SK-N-SH (cell line): Measurements from ENCODE around the gene COX8A. TPM values are rescaled to one million over a fixed set of nuclear protein-coding genes. Genes with fewer than 3 reads are reported as not detected.

Experiments used
- CTCF ChIA-PET: fragments of 300-600, 350-600 bp; formaldehyde crosslinking; extraction: SDS; loops from one replicate; lab custom pipeline; 2021; lab: Yijun Ruan, JAX
- POLR2A ChIA-PET: fragments of 350-600 bp; sonication (Branson Sonifier 250); formaldehyde crosslinking; extraction: SDS; loops from one replicate; lab custom pipeline; 2020; ENCODE audit warnings: antibody characterized with exemption, inconsistent platforms; lab: Yijun Ruan, JAX
- DNase-seq: peaks from one replicate; pipeline ENCODE4 v3.0.0; 2012
- H2AFZ ChIP-seq: fragments of 200-600 bp; sonication (generic); 2 replicates; pipeline ENCODE4 v1.8.1; 2016; ENCODE audit warnings: antibody characterized with exemption, mild to moderate bottlenecking, low read depth
- H3F3A ChIP-seq: fragments of 200-600 bp; sonication (generic); replicated peaks from 2 replicates; pipeline ENCODE3; 2016; ENCODE audit warnings: antibody characterized with exemption, mild to moderate bottlenecking; ENCODE audit not compliant: insufficient read depth
- H3K27ac ChIP-seq, 2 experiments: fragments of 200-500 bp in 1 of 2; fragments of 200-600 bp in 1 of 2; sonication (Bioruptor generic) in 1 of 2; sonication (generic), shearing (Covaris generic) in 1 of 2; 2 replicates each; pipeline versions ENCODE4 v1.5.1 to v1.6.1; 2014 to 2016; ENCODE audit warnings: low read depth in 2 of 2, inconsistent platforms in 1 of 2, low read length in 1 of 2, mild to moderate bottlenecking in 1 of 2, mixed read lengths in 1 of 2
- H3K27me3 ChIP-seq: fragments of 200-600 bp; sonication (generic), shearing (Covaris generic); 2 replicates; pipeline ENCODE4 v1.6.1; 2016; ENCODE audit warnings: mixed run types; ENCODE audit not compliant: insufficient read depth
- H3K36me3 ChIP-seq, 2 experiments: fragments of 200-500 bp in 1 of 2; fragments of 200-600 bp in 1 of 2; sonication (Bioruptor generic) in 1 of 2; sonication (generic) in 1 of 2; replicated peaks in 1 of 2; 2 replicates each; pipeline versions ENCODE3 to v1.5.1; 2014 to 2016; ENCODE audit warnings: low read length in 1 of 2, mild to moderate bottlenecking in 1 of 2; ENCODE audit not compliant: insufficient read depth in 2 of 2, control insufficient read depth in 1 of 2
- H3K4me1 ChIP-seq, 2 experiments: fragments of 200-500 bp in 1 of 2; fragments of 200-600 bp in 1 of 2; sonication (Bioruptor generic) in 1 of 2; sonication (generic), shearing (Covaris generic) in 1 of 2; 2 replicates each; pipeline versions ENCODE4 v1.5.1 to v1.6.1; 2014 to 2016; ENCODE audit warnings: low read depth in 1 of 2, low read length in 1 of 2, mixed run types in 1 of 2; ENCODE audit not compliant: insufficient read depth in 2 of 2, control insufficient read depth in 1 of 2
- H3K4me2 ChIP-seq: fragments of 200-600 bp; sonication (generic), shearing (Covaris generic); 2 replicates; pipeline ENCODE4 v1.6.1; 2017; ENCODE audit warnings: mixed run types
- H3K4me3 ChIP-seq, 2 experiments: fragments of 200-500 bp in 1 of 2; fragments of 200-600 bp in 1 of 2; sonication (Bioruptor generic) in 1 of 2; sonication (generic), shearing (Covaris generic) in 1 of 2; 2 replicates each; pipeline versions ENCODE4 v1.5.1 to v1.8.1; 2014 to 2016; ENCODE audit warnings: low read depth in 2 of 2, inconsistent platforms in 1 of 2, low read length in 1 of 2, mild to moderate bottlenecking in 1 of 2, mixed read lengths in 1 of 2, moderate library complexity in 1 of 2
- H3K79me2 ChIP-seq: fragments of 200-600 bp; sonication (generic); 2 replicates; pipeline ENCODE4 v1.8.1; 2017; ENCODE audit warnings: mild to moderate bottlenecking; ENCODE audit not compliant: insufficient read depth
- H3K9ac ChIP-seq: fragments of 200-600 bp; sonication (generic); 2 replicates; pipeline ENCODE4 v1.6.1; 2017; ENCODE audit warnings: mixed run types
- H3K9me2 ChIP-seq: fragments of 200-600 bp; sonication (generic); 2 replicates; pipeline ENCODE4 v1.6.1; 2017; ENCODE audit warnings: mixed run types
- H3K9me3 ChIP-seq: fragments of 200-600 bp; sonication (generic); 2 replicates; pipeline ENCODE4 v1.6.1; 2017; ENCODE audit warnings: mixed run types, mild to moderate bottlenecking, moderate library complexity
- H4K20me1 ChIP-seq: fragments of 200-600 bp; sonication (generic); 2 replicates; pipeline ENCODE4 v1.6.1; 2017; ENCODE audit warnings: mild to moderate bottlenecking, mixed run types; ENCODE audit not compliant: insufficient read depth
- FOXJ3 ChIP-seq: sonication (generic); formaldehyde crosslinking; IDR thresholded peaks from 2 replicates; pipeline ENCODE4 v1.5.1; 2020; ENCODE audit warnings: mild to moderate bottlenecking, missing genetic modification reagents
- FOXM1 ChIP-seq: IDR thresholded peaks from 2 replicates; pipeline ENCODE4 v1.4.0; 2012; ENCODE audit warnings: low read depth, mild to moderate bottlenecking
- GABPA ChIP-seq: IDR thresholded peaks from 2 replicates; pipeline ENCODE4 v1.4.0; 2012; ENCODE audit warnings: low read depth, mild to moderate bottlenecking
- GATA2 ChIP-seq: sonication (generic); formaldehyde crosslinking; IDR thresholded peaks from 2 replicates; pipeline ENCODE4 v1.5.0; 2020; ENCODE audit warnings: mild to moderate bottlenecking, missing genetic modification reagents
- MEF2A ChIP-seq: IDR thresholded peaks from 2 replicates; pipeline ENCODE4 v1.4.0; 2012; ENCODE audit warnings: low read depth, borderline replicate concordance
- RXRA ChIP-seq: IDR thresholded peaks from 2 replicates; pipeline ENCODE4 v1.4.0; 2012; ENCODE audit warnings: low read depth, mild to moderate bottlenecking, borderline replicate concordance
- SIN3A ChIP-seq: IDR thresholded peaks from 2 replicates; pipeline ENCODE4 v1.6.1; 2012; ENCODE audit warnings: low read depth, mild to moderate bottlenecking, low read length, moderate library complexity, borderline replicate concordance
- SMC3 ChIP-seq: IDR thresholded peaks from 2 replicates; pipeline ENCODE4 v1.6.1; 2012; ENCODE audit warnings: low read depth, low read length, improper control_type of control experiment
- TAF1 ChIP-seq: IDR thresholded peaks from 2 replicates; pipeline ENCODE4 v1.6.1; 2012; ENCODE audit warnings: low read depth, mild to moderate bottlenecking, low read length, moderate library complexity, borderline replicate concordance
- TCF12 ChIP-seq: IDR thresholded peaks from 2 replicates; pipeline ENCODE4 v1.4.0; 2012
- TEAD4 ChIP-seq: IDR thresholded peaks from 2 replicates; pipeline ENCODE4 v1.4.0; 2012; ENCODE audit warnings: mild to moderate bottlenecking, borderline replicate concordance; ENCODE audit not compliant: insufficient read depth
- WGBS: methylation state at CpG from one replicate; pipeline ENCODE4 v1.1.6; 2017; ENCODE audit warnings: low lambda C conversion rate; 5-methylcytosine and 5-hydroxymethylcytosine counted together
- polyA plus RNA-seq, 3 experiments: library from polyadenylated mRNA; depleted of rRNA; stranded (reverse); fragments of >200 nt; gene quantifications; 2 replicates each; pipeline ENCODE4 v1.2.3, GENCODE V29; 2012
- TF ChIP-seq, protein P1 (sequence below): IDR thresholded peaks from 2 replicates; pipeline ENCODE4 v1.4.0; 2012; ENCODE audit warnings: low read depth, borderline replicate concordance
- TF ChIP-seq, protein P2 (sequence below): fragments of 200-600 bp; sonication (generic); IDR thresholded peaks from 2 replicates; pipeline ENCODE4 v1.6.1; 2017; ENCODE audit warnings: antibody characterized with exemption, mild to moderate bottlenecking, moderate library complexity
- TF ChIP-seq, protein P3 (sequence below): fragments of 150-350 bp; IDR thresholded peaks from 2 replicates; pipeline ENCODE4 v1.6.1; 2017; ENCODE audit warnings: antibody characterized with exemption, low read length, low read depth, borderline replicate concordance
- TF ChIP-seq, protein P4 (sequence below): IDR thresholded peaks from 2 replicates; pipeline ENCODE4; 2012

The COX8A gene
- polyA plus RNA-seq, 1 of the 3 experiments (the other 2 are of a cell fraction), result 824 TPM

DNA sequence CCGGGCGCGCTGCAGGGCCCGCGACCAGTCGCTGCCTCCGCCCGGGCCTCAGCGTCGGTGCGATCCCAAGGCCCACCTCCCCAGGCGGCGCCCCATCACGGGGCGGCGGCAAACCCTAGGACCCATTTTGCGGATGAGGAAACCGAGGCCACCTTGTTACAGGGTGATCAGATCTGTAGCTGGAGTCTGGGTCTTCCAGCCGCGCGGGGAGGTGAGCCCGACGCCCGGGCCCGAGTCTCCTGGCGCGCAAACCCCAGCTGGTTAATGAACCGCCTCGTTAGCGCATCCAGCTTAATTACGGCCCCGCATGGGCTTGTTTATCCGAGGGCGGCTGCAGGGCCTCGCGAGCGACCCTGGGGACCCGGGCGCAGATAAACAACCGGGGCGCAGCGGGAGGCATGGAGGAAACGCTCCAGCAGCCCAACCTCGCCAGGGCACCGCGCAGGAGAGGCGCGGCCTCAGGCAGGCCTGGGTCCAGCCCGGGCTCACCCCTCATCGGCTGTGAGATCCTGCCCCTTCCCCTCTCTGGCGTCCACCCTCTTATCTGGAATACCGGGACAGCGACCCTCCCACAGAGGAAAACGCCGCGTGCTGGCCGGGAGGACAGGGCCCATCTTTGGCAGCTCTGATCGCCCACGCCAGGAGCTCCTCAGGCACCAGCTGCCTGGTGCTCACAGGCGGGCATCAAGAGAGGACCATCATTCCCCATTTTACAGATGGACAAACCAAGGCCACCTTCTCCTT, 26.5 kb downstream of the COX8A start:
- peaks cover 17% of the 10 kb centered on the region for H4K20me1 ChIP-seq
- no peak overlapping the region for H3K4me2 ChIP-seq

DNA sequence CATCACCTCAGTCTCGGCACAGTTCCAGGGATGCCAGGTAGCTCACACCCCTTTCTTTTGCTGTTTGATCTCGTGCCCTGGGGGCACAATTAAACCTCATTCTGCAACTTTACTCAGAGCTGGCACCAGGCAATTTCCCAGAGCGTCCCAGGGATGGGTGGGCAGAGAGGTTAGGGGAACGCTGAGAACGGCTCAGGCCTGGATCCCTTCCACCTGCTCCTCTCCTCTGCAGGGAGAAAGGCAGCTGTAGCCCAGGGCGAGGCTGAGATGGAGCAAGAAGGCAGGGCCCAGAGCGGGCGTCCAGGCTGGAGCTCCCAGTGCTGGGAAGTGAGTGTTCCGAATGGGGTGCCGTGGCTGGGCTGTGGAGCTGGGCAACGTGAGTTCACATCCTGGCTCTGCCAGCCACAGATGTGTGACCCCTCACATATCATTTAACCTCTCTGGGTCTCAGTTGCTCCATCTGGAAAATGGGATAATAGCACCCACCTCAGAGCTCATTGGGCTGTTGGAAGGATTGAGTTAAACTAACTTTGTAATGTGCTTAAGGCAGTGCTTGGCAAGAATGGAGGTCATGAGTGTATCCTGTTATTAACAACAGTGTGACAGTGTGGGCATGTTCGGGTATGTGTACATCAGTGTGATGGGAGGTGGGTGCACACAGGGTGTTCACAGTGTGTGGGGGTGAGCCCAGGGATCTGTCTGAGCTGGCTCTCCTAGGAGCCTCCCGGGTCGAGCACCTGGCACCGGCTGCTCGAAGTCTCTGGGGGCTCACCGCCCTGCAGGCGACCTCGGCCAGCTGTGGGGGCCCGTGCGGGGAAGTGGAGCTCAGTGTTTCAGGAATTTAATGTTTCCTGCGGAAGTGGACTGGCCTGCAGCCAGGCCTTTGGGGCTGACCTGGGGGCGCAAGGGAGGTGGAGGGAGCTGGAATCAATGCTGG, 27.3 kb downstream of the COX8A start:
- Histone ChIP-seq H4K20me1 (peaks cover 17% of the 10 kb centered on the region), H2AFZ (no peak overlapping the region), H3K4me1 (peaks cover 0 to 2% of the 10 kb centered on the region in 2 experiments; a peak in 1 of 4 replicates), H3K9me3 (no peaks in the 10 kb centered on the region), H3F3A (no peaks in the 10 kb centered on the region), H3K4me2 (no peak overlapping the region), H3K27ac (no peak overlapping the region; a peak in 1 of 4 replicates), H3K36me3 (peaks cover 0 to 39% of the 10 kb centered on the region in 2 experiments), H3K4me3 (no peak overlapping the region), H3K9ac (no peak overlapping the region), H3K9me2 (no peaks in the 10 kb centered on the region), H3K27me3 (no peaks in the 10 kb centered on the region), H3K79me2 (no peaks in the 10 kb centered on the region)
- POLR2A ChIA-PET, result interaction anchor here (1.2 to 1.6 kb wide), 2 partner anchors 27 to 149 kb away, joined by 3 to 4 read pairs; partner anchors contain the start of gene COX8A
- WGBS, result 85% methylated on average over 15 of the region's 23 CpGs
- TF ChIP-seq GABPA, result no peak
- no peak for TF ChIP-seq RXRA
- TF ChIP-seq TAF1, result no peak
- TF ChIP-seq MEF2A, result no peak
- TF ChIP-seq, protein P1, sequence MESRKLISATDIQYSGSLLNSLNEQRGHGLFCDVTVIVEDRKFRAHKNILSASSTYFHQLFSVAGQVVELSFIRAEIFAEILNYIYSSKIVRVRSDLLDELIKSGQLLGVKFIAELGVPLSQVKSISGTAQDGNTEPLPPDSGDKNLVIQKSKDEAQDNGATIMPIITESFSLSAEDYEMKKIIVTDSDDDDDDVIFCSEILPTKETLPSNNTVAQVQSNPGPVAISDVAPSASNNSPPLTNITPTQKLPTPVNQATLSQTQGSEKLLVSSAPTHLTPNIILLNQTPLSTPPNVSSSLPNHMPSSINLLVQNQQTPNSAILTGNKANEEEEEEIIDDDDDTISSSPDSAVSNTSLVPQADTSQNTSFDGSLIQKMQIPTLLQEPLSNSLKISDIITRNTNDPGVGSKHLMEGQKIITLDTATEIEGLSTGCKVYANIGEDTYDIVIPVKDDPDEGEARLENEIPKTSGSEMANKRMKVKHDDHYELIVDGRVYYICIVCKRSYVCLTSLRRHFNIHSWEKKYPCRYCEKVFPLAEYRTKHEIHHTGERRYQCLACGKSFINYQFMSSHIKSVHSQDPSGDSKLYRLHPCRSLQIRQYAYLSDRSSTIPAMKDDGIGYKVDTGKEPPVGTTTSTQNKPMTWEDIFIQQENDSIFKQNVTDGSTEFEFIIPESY, result no peak
- TF ChIP-seq TCF12, result no peak
- TF ChIP-seq FOXJ3, result no peak
- TF ChIP-seq, protein P2, sequence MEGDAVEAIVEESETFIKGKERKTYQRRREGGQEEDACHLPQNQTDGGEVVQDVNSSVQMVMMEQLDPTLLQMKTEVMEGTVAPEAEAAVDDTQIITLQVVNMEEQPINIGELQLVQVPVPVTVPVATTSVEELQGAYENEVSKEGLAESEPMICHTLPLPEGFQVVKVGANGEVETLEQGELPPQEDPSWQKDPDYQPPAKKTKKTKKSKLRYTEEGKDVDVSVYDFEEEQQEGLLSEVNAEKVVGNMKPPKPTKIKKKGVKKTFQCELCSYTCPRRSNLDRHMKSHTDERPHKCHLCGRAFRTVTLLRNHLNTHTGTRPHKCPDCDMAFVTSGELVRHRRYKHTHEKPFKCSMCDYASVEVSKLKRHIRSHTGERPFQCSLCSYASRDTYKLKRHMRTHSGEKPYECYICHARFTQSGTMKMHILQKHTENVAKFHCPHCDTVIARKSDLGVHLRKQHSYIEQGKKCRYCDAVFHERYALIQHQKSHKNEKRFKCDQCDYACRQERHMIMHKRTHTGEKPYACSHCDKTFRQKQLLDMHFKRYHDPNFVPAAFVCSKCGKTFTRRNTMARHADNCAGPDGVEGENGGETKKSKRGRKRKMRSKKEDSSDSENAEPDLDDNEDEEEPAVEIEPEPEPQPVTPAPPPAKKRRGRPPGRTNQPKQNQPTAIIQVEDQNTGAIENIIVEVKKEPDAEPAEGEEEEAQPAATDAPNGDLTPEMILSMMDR, result no peak
- peak; percentile 41 for DNase-seq
- CTCF ChIA-PET, result interaction anchor here (0.8 to 1.8 kb wide), 5 partner anchors 19 to 162 kb away, joined by 3 to 5 read pairs (median 4); no protein-coding TSS in a partner anchor

More for the DNA sequence above, 26.5 kb downstream of the COX8A start:
- WGBS, result 96% methylated on average over 41 of the region's 60 CpGs
- TF ChIP-seq TEAD4 (no peak), GATA2 (no peak), SIN3A (no peak), MEF2A (no peak), FOXM1 (no peak), SMC3 (no peak)
- TF ChIP-seq, protein P3, sequence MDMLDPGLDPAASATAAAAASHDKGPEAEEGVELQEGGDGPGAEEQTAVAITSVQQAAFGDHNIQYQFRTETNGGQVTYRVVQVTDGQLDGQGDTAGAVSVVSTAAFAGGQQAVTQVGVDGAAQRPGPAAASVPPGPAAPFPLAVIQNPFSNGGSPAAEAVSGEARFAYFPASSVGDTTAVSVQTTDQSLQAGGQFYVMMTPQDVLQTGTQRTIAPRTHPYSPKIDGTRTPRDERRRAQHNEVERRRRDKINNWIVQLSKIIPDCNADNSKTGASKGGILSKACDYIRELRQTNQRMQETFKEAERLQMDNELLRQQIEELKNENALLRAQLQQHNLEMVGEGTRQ, result no peak
- TF ChIP-seq, protein P4, sequence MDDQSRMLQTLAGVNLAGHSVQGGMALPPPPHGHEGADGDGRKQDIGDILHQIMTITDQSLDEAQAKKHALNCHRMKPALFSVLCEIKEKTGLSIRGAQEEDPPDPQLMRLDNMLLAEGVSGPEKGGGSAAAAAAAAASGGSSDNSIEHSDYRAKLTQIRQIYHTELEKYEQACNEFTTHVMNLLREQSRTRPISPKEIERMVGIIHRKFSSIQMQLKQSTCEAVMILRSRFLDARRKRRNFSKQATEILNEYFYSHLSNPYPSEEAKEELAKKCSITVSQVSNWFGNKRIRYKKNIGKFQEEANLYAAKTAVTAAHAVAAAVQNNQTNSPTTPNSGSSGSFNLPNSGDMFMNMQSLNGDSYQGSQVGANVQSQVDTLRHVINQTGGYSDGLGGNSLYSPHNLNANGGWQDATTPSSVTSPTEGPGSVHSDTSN, result no peak
- no peak overlapping the region for H3K9ac ChIP-seq
- H3F3A ChIP-seq, result no peaks in the 10 kb centered on the region
- no peaks in the 10 kb centered on the region for H3K9me3 ChIP-seq
- ChIA-PET CTCF (interaction anchor here (0.8 to 1.9 kb wide), 3 partner anchors 12 to 151 kb away, joined by 3 to 8 read pairs (median 4); no protein-coding TSS in a partner anchor), POLR2A (interaction anchor here (0.7 to 1.6 kb wide), 2 partner anchors 9 to 26 kb away, joined by 3 to 4 read pairs; partner anchors contain the start of gene COX8A)
- no peaks in the 10 kb centered on the region for H3K9me2 ChIP-seq
- H2AFZ ChIP-seq, result no peak overlapping the region
- peaks cover 0 to 2% of the 10 kb centered on the region in 2 experiments; a peak in 1 of 4 replicates for H3K4me1 ChIP-seq
- no peak overlapping the region for H3K4me3 ChIP-seq
- H3K27me3 ChIP-seq, result no peaks in the 10 kb centered on the region
- no peak overlapping the region for H3K27ac ChIP-seq
- no peaks in the 10 kb centered on the region for H3K79me2 ChIP-seq
- no peak for DNase-seq
- H3K36me3 ChIP-seq, result peaks cover 0 to 43% of the 10 kb centered on the region in 2 experiments
